DMS 273 treated with DMSO at 0.1 percent for 48 hours (cell line): ENCODE results near the gene RALGAPA2.
A peak's percentile ranks its signal among the peaks of the same experiment; 100 is the strongest.
"Not testable (repeated sequence)": the region's sequence is repeated elsewhere in the genome, so short reads cannot be mapped to it uniquely, and the experiment has no call there.

Experiments used
- DNase-seq: peaks from one replicate; lab custom pipeline; 2025; lab: John Stamatoyannopoulos, UW

Gene RALGAPA2

GRCh38 chr20:20367575-20368417 lies 344.6 kb downstream of the RALGAPA2 start, which contains the start of gene INSM1:
Gene INSM1 (plus strand): TSS chr20:20368104. CDS start chr20:20368268, 164 bp downstream.
- peak; percentile 60 for DNase-seq

- no peak for DNase-seq
Measured at GRCh38 chr20:20366876-20367574, 345.4 kb downstream of the RALGAPA2 start.

- no peak for DNase-seq
Measured at GRCh38 chr20:20366551-20366875, 345.9 kb downstream of the RALGAPA2 start.

GRCh38 chr20:20365480-20366161 lies 346.8 kb downstream of the RALGAPA2 start:
- no peak for DNase-seq

GRCh38 chr20:20364593-20365479 lies 347.6 kb downstream of the RALGAPA2 start:
- DNase-seq, result no peak

GRCh38 chr20:20363799-20364592 lies 348.4 kb downstream of the RALGAPA2 start:
- DNase-seq, result no peak

- no peak for DNase-seq
Measured at GRCh38 chr20:20363434-20363798, 349.0 kb downstream of the RALGAPA2 start.

GRCh38 chr20:20362774-20363433 lies 349.5 kb downstream of the RALGAPA2 start:
- no peak for DNase-seq

- DNase-seq, result peak; percentile 61
Measured at GRCh38 chr20:20360464-20360863, 352.0 kb downstream of the RALGAPA2 start.

GRCh38 chr20:20359628-20360027 lies 352.8 kb downstream of the RALGAPA2 start:
- DNase-seq, result no peak

GRCh38 chr20:20358801-20359200 lies 353.6 kb downstream of the RALGAPA2 start:
- DNase-seq, result no peak

GRCh38 chr20:20355503-20355902 lies 356.9 kb downstream of the RALGAPA2 start:
- DNase-seq, result not testable (repeated sequence)

GRCh38 chr20:20353576-20353975 lies 358.9 kb downstream of the RALGAPA2 start:
- DNase-seq, result no peak

GRCh38 chr20:20344476-20344875 lies 368.0 kb downstream of the RALGAPA2 start:
- no peak for DNase-seq

GRCh38 chr20:20343932-20344331 lies 368.5 kb downstream of the RALGAPA2 start:
- DNase-seq, result no peak
